ENCODE measurements around the gene NRG2.

- TF ChIP-seq EZH2 (IDR thresholded peaks at IDR 0.05; ENCODE audit: insufficient read depth, poor library complexity, severe bottlenecking): no peak
- no peak for TF ChIP-seq EZH2phosphoT487 (IDR thresholded peaks at IDR 0.05; ENCODE audit: insufficient read depth, low read depth)
Observed at GRCh38 chr5:139851558-139851957, 191.5 kb downstream of the NRG2 start.
